T47D (cell line): Measurements from ENCODE around the gene KCNG2.

Source experiments
- DNase-seq, 2 experiments: peaks; one replicate each; pipeline versions ENCODE4 v3.0.0 to v3.0.0-alpha.2; 2011 to 2012; ENCODE audit warnings: low read depth in 1 of 2, low spot score in 1 of 2
- JUND ChIP-seq: IDR thresholded peaks from 2 replicates; pipeline ENCODE4 v1.6.1; 2012; ENCODE audit warnings: low read depth
- in situ Hi-C: cut with HindIII; loops from 2 replicates; pipeline ENCODE4 v1.10.0; 2016; ENCODE audit warnings: low sequenced_read_pairs, low pct_unique_long_range_greater_than_20kb

KCNG2 gene

DNA sequence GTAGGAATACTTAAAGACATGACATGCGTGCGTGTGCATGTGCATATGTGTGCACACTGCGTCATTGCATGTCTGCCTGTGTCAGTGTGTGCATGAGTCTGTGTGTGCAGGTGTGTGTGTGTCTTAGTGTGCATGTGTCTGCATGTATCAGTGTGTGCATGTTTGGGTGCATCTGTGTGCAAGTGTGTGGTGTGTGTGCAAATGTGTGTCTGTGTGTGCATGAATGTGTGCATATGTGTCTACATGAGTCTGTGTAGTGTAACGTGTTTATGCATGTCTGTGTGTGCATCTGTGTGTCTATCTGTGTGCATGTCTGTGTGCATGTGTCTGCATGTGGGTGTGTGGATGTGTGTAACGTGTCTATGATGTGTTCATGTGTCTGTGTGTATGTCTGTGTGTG is 30.5 kb downstream of the KCNG2 start:
- in situ Hi-C loops, result no loop called here
- no peak for TF ChIP-seq JUND
- no peak for DNase-seq

DNA sequence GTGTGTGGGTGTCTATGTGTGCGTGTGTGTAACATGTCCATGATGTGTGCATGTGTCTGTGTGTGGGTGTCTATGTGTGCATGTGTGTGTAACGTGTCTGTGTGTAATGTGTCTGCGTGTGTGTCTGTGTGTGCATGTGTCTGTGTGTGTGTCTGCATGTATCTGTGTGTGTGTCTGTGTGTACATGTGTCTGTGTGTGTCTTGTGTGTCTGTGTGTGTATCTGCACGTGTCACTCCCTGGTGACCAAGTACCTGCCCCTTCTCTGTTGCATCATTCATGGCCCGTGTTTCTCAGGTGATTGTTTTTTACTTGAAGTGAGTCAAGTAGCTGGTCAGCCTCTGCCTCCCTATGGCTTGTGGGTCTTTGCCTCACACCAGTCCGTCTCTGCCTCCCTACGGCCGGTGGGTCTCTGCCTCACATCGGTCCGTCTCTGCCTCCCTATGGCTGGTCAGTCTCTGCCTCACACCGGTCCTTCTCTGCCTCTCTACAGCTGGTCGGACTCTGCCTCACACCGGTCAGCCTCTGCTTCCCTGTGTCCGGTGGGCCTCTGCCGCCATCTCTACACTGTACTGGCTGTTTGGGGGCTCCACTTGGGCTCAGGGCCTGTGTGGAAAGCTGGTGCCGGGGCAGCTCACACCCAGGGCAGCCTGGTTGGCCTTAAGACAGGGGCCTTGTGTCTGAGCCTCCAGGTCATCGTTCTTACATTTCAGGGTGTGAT is 31.6 kb downstream of the KCNG2 start:
- in situ Hi-C loops, result no loop called here
- no peak for TF ChIP-seq JUND
- DNase-seq, result no peak

DNA sequence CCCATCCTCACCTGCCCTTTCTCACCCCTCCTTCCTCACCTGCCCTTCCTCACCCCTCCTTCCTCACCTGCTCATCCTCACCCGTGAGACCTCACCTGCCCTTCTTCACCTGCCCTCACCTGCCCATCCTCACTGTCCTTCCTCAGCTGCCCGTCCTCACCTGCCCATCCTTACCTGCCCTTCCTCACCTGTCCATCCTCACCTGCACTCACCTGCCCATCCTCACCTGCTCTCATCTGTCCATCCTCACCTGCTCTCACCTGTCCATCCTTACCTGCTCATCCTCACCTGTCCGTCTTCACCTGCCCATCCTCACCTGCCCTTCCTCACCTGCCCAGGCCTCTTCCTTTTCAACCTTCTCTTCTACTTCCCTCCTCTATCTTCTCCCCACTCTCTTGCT is 34.4 kb downstream of the KCNG2 start:
- no peak for TF ChIP-seq JUND
- in situ Hi-C loops, result no loop called here
- DNase-seq, result no peak

DNA sequence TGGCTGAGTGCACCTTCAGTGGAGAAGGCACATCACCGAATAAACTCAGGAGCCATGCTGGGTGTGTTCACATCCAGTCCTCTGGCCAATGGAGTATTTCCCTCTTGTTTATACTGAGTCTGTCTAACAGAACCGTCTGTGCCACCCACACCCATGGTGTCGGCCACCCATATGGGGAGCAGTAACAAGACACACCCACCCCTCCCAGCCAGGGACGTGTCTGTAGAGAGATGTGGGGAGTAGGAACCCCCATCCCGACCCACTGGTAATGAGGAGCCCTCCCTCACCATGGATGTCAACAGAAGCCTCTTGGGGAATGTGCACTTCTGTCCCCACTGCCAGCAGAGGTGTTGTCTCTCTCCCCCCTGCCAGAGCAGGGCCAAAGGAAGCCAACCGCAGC is 37.1 kb downstream of the KCNG2 start:
- DNase-seq, result no peak
- in situ Hi-C loops, result no loop called here
- TF ChIP-seq JUND, result no peak

DNA sequence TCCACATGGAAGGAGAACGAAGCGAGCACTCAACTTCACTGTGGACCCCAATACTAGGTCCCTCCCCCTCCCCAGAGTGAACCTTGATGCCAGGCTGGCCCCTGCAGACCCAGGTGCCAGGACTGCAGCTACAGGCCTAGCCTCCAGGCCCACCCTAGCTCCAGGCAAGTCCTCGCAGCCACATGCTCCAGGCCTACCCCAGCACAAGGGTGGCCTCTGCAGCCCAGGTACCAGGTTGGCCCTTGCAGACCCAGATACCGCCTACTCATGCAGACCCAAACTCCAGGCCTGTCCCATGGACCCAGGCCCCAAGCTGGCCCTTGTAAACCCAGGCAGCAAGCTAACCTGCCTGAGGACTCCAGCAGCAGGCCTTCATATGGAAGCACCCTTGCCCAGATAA is 44.2 kb downstream of the KCNG2 start:
- DNase-seq, result no peak
- in situ Hi-C loops, result no loop called here
- no peak for TF ChIP-seq JUND

DNA sequence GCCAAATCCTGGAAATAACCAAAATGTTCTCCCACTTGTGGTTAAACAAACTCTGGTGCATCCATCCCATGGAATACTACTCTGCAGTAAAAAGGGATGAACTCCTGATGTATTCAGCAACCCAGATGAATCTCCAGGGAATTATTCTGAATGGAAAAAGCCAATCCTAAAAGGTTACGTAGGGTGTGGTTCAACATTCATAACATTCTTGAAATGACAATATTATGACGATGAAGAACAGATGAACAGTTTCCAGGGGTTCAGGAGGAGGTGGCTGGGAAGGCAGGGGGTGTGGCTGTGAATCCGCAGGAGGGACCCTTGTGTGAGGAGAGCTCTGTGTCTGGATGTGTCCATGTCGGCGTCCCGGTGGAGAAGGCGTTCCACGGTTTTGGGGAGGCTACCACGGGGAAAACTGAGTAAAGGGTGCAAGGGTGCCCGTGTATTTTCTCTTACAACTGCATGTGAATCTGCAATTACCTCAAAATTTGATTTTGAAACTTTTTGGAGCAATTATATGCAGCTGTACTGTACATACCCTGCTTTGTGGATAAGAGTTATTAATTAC is 47.3 kb downstream of the KCNG2 start:
- DNase-seq, result no peak
- in situ Hi-C loops, result no loop called here

DNA sequence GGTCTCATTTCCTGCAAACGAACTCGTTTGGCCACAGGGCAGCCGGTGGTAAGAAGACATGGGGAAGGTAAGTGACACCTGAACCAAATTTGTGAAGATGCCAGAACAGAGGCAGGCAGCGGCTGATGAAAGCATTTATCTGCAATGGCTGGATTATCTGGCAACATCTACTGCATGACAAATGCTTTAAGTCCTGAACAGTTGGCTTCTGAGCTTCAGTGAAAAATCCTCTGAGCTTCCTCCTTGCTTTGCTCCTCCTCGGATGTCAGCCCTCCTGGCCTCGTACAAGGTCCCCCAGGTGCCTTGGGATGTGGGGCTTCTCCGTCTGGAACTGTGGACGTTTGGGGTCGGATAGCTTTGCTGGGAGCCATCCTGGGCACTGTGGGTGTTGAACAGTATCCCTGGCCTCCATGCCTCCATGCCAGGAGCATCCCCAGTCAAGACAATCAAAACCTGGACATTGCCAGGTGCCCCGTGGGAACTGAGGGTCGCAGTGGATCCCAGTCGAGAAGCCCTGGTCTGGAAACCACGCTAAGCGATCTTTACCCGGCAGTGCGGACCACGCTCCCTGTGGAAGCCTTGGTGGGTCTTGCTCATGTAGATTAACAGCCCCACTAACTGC is 49.3 kb downstream of the KCNG2 start:
- in situ Hi-C loops, result no loop called here
- TF ChIP-seq JUND, result no peak
- DNase-seq, result no peak

More for the DNA sequence above, 47.3 kb downstream of the KCNG2 start:
- TF ChIP-seq JUND, result no peak

DNA sequence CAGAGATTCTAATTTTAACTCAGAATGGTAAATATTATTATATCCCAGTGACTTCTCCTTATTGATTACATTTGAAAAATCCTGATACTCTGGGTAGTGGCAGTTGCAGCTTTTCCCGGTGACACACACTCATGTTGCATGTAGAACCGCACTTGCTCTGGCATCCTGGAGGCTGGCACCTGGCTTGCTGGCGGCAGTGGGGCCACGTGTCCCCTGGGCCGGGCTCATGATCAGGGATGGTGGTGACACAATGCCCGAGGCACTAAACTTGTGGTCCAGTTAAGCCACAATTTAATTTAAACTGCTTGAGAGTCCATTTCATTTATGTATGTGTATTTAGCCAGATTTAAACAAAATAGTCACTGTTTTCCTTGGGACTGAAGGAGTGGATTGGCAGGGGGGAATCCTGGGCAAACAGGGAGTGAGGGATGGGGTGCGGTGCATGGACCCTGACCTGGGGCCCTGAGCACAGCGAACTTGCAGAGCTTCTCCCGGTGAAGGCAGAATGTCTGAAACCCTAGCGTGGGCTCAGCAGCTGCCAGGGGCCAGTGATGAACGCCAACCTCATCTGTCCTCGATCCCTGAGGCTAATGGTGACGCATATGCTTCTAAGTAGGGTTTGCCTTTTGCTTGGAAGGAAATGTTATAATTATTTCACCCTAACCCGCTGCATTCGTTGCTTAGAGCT is 50.0 kb downstream of the KCNG2 start:
- no peak for DNase-seq
- in situ Hi-C loops, result no loop called here
- TF ChIP-seq JUND, result no peak

DNA sequence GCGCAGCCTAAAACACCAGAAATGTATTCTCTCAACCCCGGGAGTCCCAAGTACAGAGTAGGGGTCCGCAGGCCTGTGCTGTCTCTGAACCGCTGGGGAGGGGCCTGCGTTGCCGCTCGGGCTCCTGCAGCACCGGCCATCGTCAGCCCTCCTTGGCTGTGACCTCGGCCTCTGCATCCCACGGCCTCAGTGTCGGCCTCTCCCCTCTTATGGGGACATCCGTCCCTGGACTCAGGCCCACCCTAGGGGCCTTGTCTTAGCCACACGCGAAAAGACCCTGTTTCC is 50.5 kb downstream of the KCNG2 start:
- no peak for DNase-seq
- in situ Hi-C loops, result no loop called here
- TF ChIP-seq JUND, result no peak

DNA sequence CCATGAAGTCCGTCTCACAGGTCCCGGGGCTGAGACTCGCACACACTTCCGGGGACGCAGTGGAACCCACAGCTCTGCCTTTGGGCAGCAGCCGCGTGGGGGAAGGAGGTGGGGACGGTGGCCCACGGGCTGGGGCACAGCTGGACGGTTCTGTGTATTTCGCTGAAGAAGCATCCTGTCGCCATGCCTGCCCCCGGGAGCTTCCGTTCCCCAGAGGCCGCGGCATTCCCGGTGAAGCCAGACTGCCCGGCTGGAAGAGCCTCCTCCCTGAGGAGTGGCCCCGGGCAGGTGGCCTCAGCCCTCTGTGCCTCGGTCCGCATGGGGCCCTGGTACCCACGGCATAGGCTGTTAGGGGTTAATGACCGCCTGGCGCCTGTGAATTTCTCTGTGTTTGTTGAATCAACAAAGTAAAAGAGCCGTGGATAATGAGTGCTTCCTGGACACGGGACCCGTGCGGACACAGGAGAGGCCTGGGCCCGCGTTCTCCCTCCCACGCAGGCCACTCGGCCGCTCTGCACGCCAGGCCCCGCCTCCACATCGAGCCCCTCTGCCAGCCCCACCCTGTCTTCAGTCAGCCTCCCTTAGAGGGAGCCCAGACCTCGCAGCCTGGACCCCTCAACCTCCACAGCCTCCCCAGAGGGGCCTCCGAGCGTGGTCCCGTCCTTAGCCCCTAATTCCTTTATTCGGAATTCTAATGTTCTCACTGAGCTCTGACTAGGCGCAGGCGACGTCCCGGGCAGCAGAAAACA is 51.0 kb downstream of the KCNG2 start:
- DNase-seq, result no peak
- no peak for TF ChIP-seq JUND
- in situ Hi-C loops, result no loop called here

DNA sequence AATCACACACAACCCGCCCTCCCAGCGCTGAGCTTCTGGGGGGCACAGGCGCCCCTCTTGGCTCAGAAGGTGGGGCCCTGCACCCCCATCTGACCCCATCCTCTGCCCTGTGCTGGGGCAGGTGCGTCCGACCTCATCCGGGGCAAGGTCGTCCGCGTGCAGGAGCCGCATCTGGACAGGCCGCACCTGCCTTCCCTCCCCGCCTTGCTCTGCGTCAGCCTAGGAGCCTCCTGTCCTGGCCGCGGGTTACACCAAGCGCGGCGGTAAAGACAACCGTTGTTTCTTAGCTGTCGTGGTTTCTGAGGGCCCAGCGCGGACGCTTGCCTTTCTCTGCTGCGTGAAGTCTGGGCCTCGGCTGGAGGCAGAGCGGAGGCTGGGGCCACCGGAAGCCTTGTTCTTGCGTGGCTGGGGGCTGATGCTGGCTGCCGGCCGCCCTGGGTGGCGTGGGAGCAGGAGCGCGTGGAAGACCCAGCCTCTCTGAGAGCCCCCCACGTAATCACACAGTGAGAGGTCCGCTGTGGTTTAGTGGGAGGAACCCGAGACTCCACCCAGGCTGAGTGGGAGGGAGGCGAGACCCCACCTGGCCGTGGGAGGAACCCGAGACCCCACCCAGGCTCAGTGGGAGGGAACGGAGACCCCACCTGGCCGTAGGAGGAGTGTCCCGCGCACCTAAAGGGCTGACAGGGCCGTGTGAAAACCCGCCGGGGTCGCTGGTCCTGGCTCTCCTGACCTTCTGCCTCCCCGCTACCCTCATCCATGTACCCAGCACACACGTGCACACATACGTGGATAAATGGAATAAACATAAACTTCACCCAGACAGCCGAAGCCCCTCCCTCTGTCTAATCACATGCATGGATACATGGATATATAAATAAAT is 51.8 kb downstream of the KCNG2 start:
- in situ Hi-C loops, result no loop called here
- no peak for TF ChIP-seq JUND
- DNase-seq, result no peak

DNA sequence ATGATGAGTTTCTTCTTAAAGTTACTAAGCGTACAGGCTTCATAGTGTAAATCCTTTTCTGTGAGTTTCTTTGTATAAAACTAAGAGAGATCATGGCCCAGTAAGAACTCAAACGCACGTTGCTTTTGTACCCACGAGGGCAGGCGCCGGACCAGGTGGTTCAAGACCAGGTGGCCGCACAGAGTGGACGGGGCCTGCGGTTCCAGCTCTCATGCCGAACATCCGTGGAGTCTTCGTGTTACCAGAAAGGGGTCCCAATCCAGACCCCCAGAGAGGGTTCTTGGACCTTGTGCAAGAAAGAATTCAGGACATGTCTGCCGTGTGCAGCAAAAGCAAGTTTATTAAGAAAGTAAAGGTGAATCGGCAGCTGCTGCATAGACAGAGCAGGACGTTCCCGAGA is 53.0 kb downstream of the KCNG2 start:
- no peak for DNase-seq
- in situ Hi-C loops, result no loop called here
- no peak for TF ChIP-seq JUND
